HepG2 (cell line): Measurements from ENCODE around the gene XPO5. TPM values are rescaled to one million over a fixed set of nuclear protein-coding genes. Genes with fewer than 3 reads are reported as not detected.

Experiments used
- CBX2 ChIP-seq, 2 experiments: fragments of 200-600 bp in 1 of 2; sonication (generic); formaldehyde crosslinking in 1 of 2; IDR thresholded peaks; 2 replicates each; pipeline versions ENCODE4 v1.7.0 to v1.8.1; 2018 to 2022; ENCODE audit warnings: low read depth in 2 of 2, low read length in 1 of 2, mild to moderate bottlenecking in 1 of 2, missing genetic modification reagents in 1 of 2
- EZH2 ChIP-seq: conservative IDR thresholded peaks from 2 replicates; pipeline ENCODE4 v1.6.1; 2012; ENCODE audit warnings: mild to moderate bottlenecking, low read depth, low read length, moderate library complexity
- GATA4 ChIP-seq: sonication (generic); IDR thresholded peaks from 2 replicates; pipeline ENCODE4 v1.6.1; 2016; ENCODE audit warnings: antibody characterized with exemption, low read depth, borderline replicate concordance
- MIER3 ChIP-seq: IDR thresholded peaks from 2 replicates; pipeline ENCODE4 v1.6.1; 2016; ENCODE audit warnings: missing compliant biosample characterization, borderline replicate concordance
- MTA3 ChIP-seq: sonication (generic); formaldehyde crosslinking; IDR thresholded peaks from 2 replicates; pipeline ENCODE4 v1.4.0; 2020; ENCODE audit warnings: missing genetic modification reagents
- RCOR2 ChIP-seq: IDR thresholded peaks from 2 replicates; pipeline ENCODE4 v1.6.1; 2016; ENCODE audit warnings: missing biosample characterization, missing genetic modification reagents
- SAP130 ChIP-seq: IDR thresholded peaks from 2 replicates; pipeline ENCODE4 v1.6.1; 2016; ENCODE audit warnings: low read depth
- SIN3B ChIP-seq: fragments of 150-350 bp; IDR thresholded peaks from 2 replicates; pipeline ENCODE4 v1.6.1; 2014; ENCODE audit warnings: low read length
- THYN1 ChIP-seq: sonication (generic); formaldehyde crosslinking; IDR thresholded peaks from 2 replicates; pipeline ENCODE4 v1.8.1; 2023; ENCODE audit warnings: low read depth, mild to moderate bottlenecking, moderate library complexity, missing genetic modification reagents, borderline replicate concordance
- TP53 ChIP-seq: sonication (generic); formaldehyde crosslinking; conservative IDR thresholded peaks from 2 replicates; pipeline ENCODE4 v1.4.0; 2020; ENCODE audit warnings: missing genetic modification reagents
- U2AF2 ChIP-seq: fragments of 200-400 bp; formaldehyde crosslinking; IDR thresholded peaks from 2 replicates; pipeline ENCODE4 v1.6.1; 2017; ENCODE audit warnings: low read depth, mild to moderate bottlenecking, low read length
- ZC3H13 ChIP-seq: sonication (generic); formaldehyde crosslinking; IDR thresholded peaks from 2 replicates; pipeline ENCODE4 v1.8.1; 2023; ENCODE audit warnings: mild to moderate bottlenecking, missing genetic modification reagents, moderate library complexity
- ZFP1 ChIP-seq: IDR thresholded peaks from 2 replicates; pipeline ENCODE4 v1.6.1; 2016
- ZNF34 ChIP-seq: sonication (generic); formaldehyde crosslinking; IDR thresholded peaks from 2 replicates; pipeline ENCODE4 v1.4.0; 2020; ENCODE audit warnings: mild to moderate bottlenecking, missing genetic modification reagents, borderline replicate concordance
- ZNF350 ChIP-seq: sonication (generic); formaldehyde crosslinking; IDR thresholded peaks from 2 replicates; pipeline ENCODE4 v1.4.0; 2020; ENCODE audit warnings: mild to moderate bottlenecking, low read depth, missing genetic modification reagents, borderline replicate concordance
- ZNF362 ChIP-seq: sonication (generic); formaldehyde crosslinking; IDR thresholded peaks from 2 replicates; pipeline ENCODE4 v1.4.0; 2020; ENCODE audit warnings: missing genetic modification reagents, mild to moderate bottlenecking, borderline replicate concordance
- ZNF816 ChIP-seq: sonication (generic); formaldehyde crosslinking; IDR thresholded peaks from 2 replicates; pipeline ENCODE4 v1.8.0; 2022; ENCODE audit warnings: missing genetic modification reagents, mild to moderate bottlenecking, borderline replicate concordance
- polyA plus RNA-seq, 8 experiments: library from polyadenylated mRNA; depleted of rRNA in 3 of 8; stranded (reverse) in 7 of 8; unstranded in 1 of 8; fragments of >200 nt; fragmentation: Illumina TruSeq in 4 of 8; extraction: Trizol in 4 of 8; gene quantifications; 2 replicates each; pipeline versions ENCODE4 v1.2.1 to v1.2.3, GENCODE V29; 2011 to 2016; ENCODE audit warnings: low read depth in 4 of 8, missing spikeins in 1 of 8, mixed read lengths in 1 of 8; ENCODE audit not compliant: insufficient read depth in 1 of 8
- total RNA-seq, 5 experiments: library from RNA; depleted of rRNA; stranded (reverse); fragments of >200 nt; fragmentation: Illumina TruSeq; extraction: Trizol; gene quantifications; 2 replicates each; pipeline ENCODE4 v1.2.3, GENCODE V29; 2016; ENCODE audit warnings: low read depth in 1 of 5
- TF ChIP-seq, protein P1 (sequence below): sonication (generic); formaldehyde crosslinking; IDR thresholded peaks from 2 replicates; pipeline ENCODE4 v1.4.0; 2020; ENCODE audit warnings: mild to moderate bottlenecking, low read depth, missing genetic modification reagents
- TF ChIP-seq, protein P2 (sequence below): sonication (generic); formaldehyde crosslinking; IDR thresholded peaks from 2 replicates; pipeline ENCODE4 v1.4.0; 2020; ENCODE audit warnings: missing genetic modification reagents
- TF ChIP-seq, protein P3 (sequence below): sonication (generic); formaldehyde crosslinking; IDR thresholded peaks from 2 replicates; pipeline ENCODE4 v1.4.0; 2020; ENCODE audit warnings: missing genetic modification reagents

The XPO5 gene
- total and polyA plus RNA-seq, 2 of the 13 experiments (the other 11 are each of a cell fraction or from before 2014, with no cell fraction given) = 52.2 to 68.0 TPM

- TF ChIP-seq ZC3H13 (peak; percentile 97), THYN1 (CRISPR knock-in tag) (peak; percentile 94; the same call in 1 of the 2 replicates), MIER3 (CRISPR knock-in tag) (peak; percentile 72; the same call in 1 of the 2 replicates), RCOR2 (no peak), U2AF2 (no peak), SIN3B (0 out of 2 replicates have a peak, but pooled peaks have one; percentile 11), GATA4 (peak; percentile 81), ZNF34 (peak; percentile 91; the same call in 1 of the 2 replicates), EZH2 (no peak), SAP130 (peak; percentile 97), ZNF362 (CRISPR knock-in tag) (no peak), TP53 (peak; percentile 66), ZFP1 (CRISPR knock-in tag) (no peak), ZNF350 (CRISPR knock-in tag) (peak; percentile 54; the same call in 1 of the 2 replicates), ZNF816 (CRISPR knock-in tag) (peak; percentile 65; the same call in 1 of the 2 replicates), CBX2 (IDR thresholded peaks at IDR 0.05; ENCODE audit: low read depth, low read length) (no peak), CBX2 (CRISPR knock-in tag; IDR thresholded peaks at IDR 0.05; ENCODE audit: low read depth) (no peak), MTA3 (CRISPR knock-in tag) (no peak)
- TF ChIP-seq, protein P1, sequence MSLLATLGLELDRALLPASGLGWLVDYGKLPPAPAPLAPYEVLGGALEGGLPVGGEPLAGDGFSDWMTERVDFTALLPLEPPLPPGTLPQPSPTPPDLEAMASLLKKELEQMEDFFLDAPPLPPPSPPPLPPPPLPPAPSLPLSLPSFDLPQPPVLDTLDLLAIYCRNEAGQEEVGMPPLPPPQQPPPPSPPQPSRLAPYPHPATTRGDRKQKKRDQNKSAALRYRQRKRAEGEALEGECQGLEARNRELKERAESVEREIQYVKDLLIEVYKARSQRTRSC (CRISPR knock-in tag) = no peak
- TF ChIP-seq, protein P2, sequence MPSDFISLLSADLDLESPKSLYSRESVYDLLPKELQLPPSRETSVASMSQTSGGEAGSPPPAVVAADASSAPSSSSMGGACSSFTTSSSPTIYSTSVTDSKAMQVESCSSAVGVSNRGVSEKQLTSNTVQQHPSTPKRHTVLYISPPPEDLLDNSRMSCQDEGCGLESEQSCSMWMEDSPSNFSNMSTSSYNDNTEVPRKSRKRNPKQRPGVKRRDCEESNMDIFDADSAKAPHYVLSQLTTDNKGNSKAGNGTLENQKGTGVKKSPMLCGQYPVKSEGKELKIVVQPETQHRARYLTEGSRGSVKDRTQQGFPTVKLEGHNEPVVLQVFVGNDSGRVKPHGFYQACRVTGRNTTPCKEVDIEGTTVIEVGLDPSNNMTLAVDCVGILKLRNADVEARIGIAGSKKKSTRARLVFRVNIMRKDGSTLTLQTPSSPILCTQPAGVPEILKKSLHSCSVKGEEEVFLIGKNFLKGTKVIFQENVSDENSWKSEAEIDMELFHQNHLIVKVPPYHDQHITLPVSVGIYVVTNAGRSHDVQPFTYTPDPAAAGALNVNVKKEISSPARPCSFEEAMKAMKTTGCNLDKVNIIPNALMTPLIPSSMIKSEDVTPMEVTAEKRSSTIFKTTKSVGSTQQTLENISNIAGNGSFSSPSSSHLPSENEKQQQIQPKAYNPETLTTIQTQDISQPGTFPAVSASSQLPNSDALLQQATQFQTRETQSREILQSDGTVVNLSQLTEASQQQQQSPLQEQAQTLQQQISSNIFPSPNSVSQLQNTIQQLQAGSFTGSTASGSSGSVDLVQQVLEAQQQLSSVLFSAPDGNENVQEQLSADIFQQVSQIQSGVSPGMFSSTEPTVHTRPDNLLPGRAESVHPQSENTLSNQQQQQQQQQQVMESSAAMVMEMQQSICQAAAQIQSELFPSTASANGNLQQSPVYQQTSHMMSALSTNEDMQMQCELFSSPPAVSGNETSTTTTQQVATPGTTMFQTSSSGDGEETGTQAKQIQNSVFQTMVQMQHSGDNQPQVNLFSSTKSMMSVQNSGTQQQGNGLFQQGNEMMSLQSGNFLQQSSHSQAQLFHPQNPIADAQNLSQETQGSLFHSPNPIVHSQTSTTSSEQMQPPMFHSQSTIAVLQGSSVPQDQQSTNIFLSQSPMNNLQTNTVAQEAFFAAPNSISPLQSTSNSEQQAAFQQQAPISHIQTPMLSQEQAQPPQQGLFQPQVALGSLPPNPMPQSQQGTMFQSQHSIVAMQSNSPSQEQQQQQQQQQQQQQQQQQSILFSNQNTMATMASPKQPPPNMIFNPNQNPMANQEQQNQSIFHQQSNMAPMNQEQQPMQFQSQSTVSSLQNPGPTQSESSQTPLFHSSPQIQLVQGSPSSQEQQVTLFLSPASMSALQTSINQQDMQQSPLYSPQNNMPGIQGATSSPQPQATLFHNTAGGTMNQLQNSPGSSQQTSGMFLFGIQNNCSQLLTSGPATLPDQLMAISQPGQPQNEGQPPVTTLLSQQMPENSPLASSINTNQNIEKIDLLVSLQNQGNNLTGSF (CRISPR knock-in tag) = peak; percentile 8; the same call in 1 of the 2 replicates
- TF ChIP-seq, protein P3, sequence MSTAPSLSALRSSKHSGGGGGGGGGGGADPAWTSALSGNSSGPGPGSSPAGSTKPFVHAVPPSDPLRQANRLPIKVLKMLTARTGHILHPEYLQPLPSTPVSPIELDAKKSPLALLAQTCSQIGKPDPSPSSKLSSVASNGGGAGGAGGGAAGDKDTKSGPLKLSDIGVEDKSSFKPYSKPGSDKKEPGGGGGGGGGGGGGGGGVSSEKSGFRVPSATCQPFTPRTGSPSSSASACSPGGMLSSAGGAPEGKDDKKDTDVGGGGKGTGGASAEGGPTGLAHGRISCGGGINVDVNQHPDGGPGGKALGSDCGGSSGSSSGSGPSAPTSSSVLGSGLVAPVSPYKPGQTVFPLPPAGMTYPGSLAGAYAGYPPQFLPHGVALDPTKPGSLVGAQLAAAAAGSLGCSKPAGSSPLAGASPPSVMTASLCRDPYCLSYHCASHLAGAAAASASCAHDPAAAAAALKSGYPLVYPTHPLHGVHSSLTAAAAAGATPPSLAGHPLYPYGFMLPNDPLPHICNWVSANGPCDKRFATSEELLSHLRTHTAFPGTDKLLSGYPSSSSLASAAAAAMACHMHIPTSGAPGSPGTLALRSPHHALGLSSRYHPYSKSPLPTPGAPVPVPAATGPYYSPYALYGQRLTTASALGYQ (CRISPR knock-in tag) = peak; percentile 25; the same call in 1 of the 2 replicates
Observed at GRCh38 chr6:43575772-43576551, at the start of gene XPO5, which contains the start of gene POLH (continued).
